DOHH2 (cell line): ENCODE measurements around the gene MPHOSPH10.

Source experiments
- EZH2phosphoT487 ChIP-seq: fragments of 200-600 bp; sonication (generic); IDR thresholded peaks from 2 replicates; pipeline ENCODE4 v1.6.1; 2017; ENCODE audit warnings: borderline replicate concordance, mild to moderate bottlenecking, antibody characterized with exemption, low read length, moderate library complexity, mixed read lengths
- TF ChIP-seq, protein P1 (sequence below): fragments of 200-600 bp; sonication (generic); IDR thresholded peaks from one replicate; pipeline ENCODE4 v1.5.1; 2014; ENCODE audit warnings: antibody characterized with exemption, mild to moderate bottlenecking, low read depth, low read length; ENCODE audit not compliant: poor library complexity, severe bottlenecking

- TF ChIP-seq, protein P1, sequence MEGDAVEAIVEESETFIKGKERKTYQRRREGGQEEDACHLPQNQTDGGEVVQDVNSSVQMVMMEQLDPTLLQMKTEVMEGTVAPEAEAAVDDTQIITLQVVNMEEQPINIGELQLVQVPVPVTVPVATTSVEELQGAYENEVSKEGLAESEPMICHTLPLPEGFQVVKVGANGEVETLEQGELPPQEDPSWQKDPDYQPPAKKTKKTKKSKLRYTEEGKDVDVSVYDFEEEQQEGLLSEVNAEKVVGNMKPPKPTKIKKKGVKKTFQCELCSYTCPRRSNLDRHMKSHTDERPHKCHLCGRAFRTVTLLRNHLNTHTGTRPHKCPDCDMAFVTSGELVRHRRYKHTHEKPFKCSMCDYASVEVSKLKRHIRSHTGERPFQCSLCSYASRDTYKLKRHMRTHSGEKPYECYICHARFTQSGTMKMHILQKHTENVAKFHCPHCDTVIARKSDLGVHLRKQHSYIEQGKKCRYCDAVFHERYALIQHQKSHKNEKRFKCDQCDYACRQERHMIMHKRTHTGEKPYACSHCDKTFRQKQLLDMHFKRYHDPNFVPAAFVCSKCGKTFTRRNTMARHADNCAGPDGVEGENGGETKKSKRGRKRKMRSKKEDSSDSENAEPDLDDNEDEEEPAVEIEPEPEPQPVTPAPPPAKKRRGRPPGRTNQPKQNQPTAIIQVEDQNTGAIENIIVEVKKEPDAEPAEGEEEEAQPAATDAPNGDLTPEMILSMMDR = no peak
- no peak for TF ChIP-seq EZH2phosphoT487
Observed at GRCh38 chr2:71121479-71121878, 9.0 kb upstream of the MPHOSPH10 start.
